Ovary (tissue), 9 donors: ENCODE data around the gene SND1. TPM values are rescaled to one million over a fixed set of nuclear protein-coding genes. Genes with fewer than 3 reads are reported as not detected.

ENCODE experiments used
- DNase-seq, 5 donors: peaks; one replicate each; pipeline ENCODE4 v3.0.0-alpha.2; 2019 to 2020
- H3K27ac ChIP-seq, 2 donors: fragments of 200-600 bp; one replicate each; pipeline versions ENCODE4 v1.5.1 to v1.8.0; 2019 to 2022
- H3K27me3 ChIP-seq: fragments of 200-600 bp; one replicate; pipeline ENCODE4 v1.8.0; 2022
- H3K36me3 ChIP-seq: fragments of 200-600 bp; sonication (generic); one replicate; pipeline ENCODE4 v1.5.1; 2019
- H3K4me1 ChIP-seq: one replicate; pipeline ENCODE4 v1.8.1; 2013; ENCODE audit warnings: mild to moderate bottlenecking, moderate library complexity; ENCODE audit not compliant: insufficient read depth
- H3K4me3 ChIP-seq: fragments of 200-600 bp; sonication (generic); one replicate; pipeline ENCODE4 v1.5.1; 2017
- H3K9me3 ChIP-seq, 2 donors: fragments of 200-600 bp in 1 of 2; sonication (generic) in 1 of 2; one replicate each; pipeline versions ENCODE4 v1.5.1 to v1.8.1; 2013 to 2019; ENCODE audit warnings: mild to moderate bottlenecking in 1 of 2, moderate library complexity in 1 of 2
- CTCF ChIP-seq, 3 donors: fragments of 450-650 bp in 2 of 3; fragments of 200-600 bp in 1 of 3; IDR thresholded peaks; one replicate each; pipeline versions ENCODE4 v1.5.1 to v1.8.0; 2016 to 2022; ENCODE audit warnings: antibody characterized with exemption in 3 of 3, mild to moderate bottlenecking in 1 of 3
- EP300 ChIP-seq: sonication (generic); formaldehyde crosslinking; IDR thresholded peaks from one replicate; pipeline ENCODE4 v1.6.1; 2017; ENCODE audit warnings: antibody characterized with exemption
- POLR2A ChIP-seq: fragments of 450-650 bp; IDR thresholded peaks from one replicate; pipeline ENCODE4 v1.6.1; 2017; ENCODE audit warnings: antibody characterized with exemption, mild to moderate bottlenecking, moderate library complexity
- WGBS, 3 donors: extraction: QIAGEN DNeasy Blood & Tissue Kit in 1 of 3; methylation state at CpG; one replicate each; pipeline versions ENCODE4 v1.1.5 to v1.1.7; 2013 to 2017; 5-methylcytosine and 5-hydroxymethylcytosine counted together
- intact Hi-C, 4 donors: fragments of 100-400 bp; cut with DNase I; formaldehyde crosslinking; loops; one replicate each; pipeline versions ENCODE4 v1.11.0 to v1.15.1; 2022 to 2023
- polyA plus RNA-seq, 2 donors: library from polyadenylated mRNA; stranded (reverse); fragments of 200-250 nt in 1 of 2; fragments of 350-450 nt in 1 of 2; fragmentation: Illumina TruSeq in 1 of 2; extraction: RNeasy Lipid Tissue Mini Kit (QIAGEN cat#74804) in 1 of 2; gene quantifications; one replicate each; pipeline ENCODE4 v1.2.3, GENCODE V29; 2013 to 2014
- total RNA-seq, 7 donors: library from RNA; depleted of rRNA in 2 of 7; stranded (reverse); fragments of >200 nt in 2 of 7; fragmentation: NEBNext Ultra II Directional in 3 of 7; extraction: Animal tissue kit (Norgen Biotek cat#: 25700) in 3 of 7; gene quantifications; one replicate each; pipeline versions ENCODE4 v1.1.0 to v1.2.4, GENCODE V29; 2016 to 2023
- donor health status: DM: no; HTN: no; CAD: no; lungs with moderate emphysema.
- donor health status: DM: no; HTN: no; CAD: no.
- donor health status: Bipolar disorder and iron deficiency.
- donor health status: DM: yes; HTN: yes; CAD: no.
- donor health status: DM: no; HTN: no; CAD: no.
- donor health status: DM: yes; HTN: yes; CAD: no.

Gene SND1
- total and polyA plus RNA-seq, 9 donors: 91.4 to 297 (median 182) TPM

- TF ChIP-seq EP300 (no peak), POLR2A (no peak), CTCF (IDR thresholded peaks at IDR 0.05) (no peak)
- no peak for DNase-seq
- WGBS, 3 donors: 71 to 84% (median 82%) methylated on average over 9 of the region's 9 CpGs
Observed at GRCh38 chr7:127892488-127893314, 240.7 kb downstream of the SND1 start.

GRCh38 chr7:127893547-127893946 is 241.6 kb downstream of the SND1 start:
- no peaks in the 10 kb centered on the region for H3K27me3 ChIP-seq
- H3K9me3 ChIP-seq: no peaks in the 10 kb centered on the region
- no peak overlapping the region for H3K4me3 ChIP-seq
- TF ChIP-seq CTCF (IDR thresholded peaks at IDR 0.05): no peak
- TF ChIP-seq POLR2A: no peak
- no peak for TF ChIP-seq EP300
- no peak for DNase-seq
- peaks cover 3% of the 10 kb centered on the region for H3K4me1 ChIP-seq
- H3K27ac ChIP-seq: no peak overlapping the region
- intact Hi-C loops: no loop called here
- 96 to 100% (median 99%) methylated on average over 1 of the region's 1 CpG for WGBS, 3 donors
- no peaks in the 10 kb centered on the region for H3K36me3 ChIP-seq

More at GRCh38 chr7:127892488-127893314, 240.7 kb downstream of the SND1 start:
- H3K27me3 ChIP-seq: no peaks in the 10 kb centered on the region
- no peaks in the 10 kb centered on the region for H3K36me3 ChIP-seq
- no peak overlapping the region for H3K27ac ChIP-seq
- intact Hi-C loops: no loop called here
- H3K9me3 ChIP-seq: no peaks in the 10 kb centered on the region
- no peak overlapping the region for H3K4me3 ChIP-seq
- H3K4me1 ChIP-seq: peaks cover 3% of the 10 kb centered on the region

GRCh38 chr7:127894588-127894987 is 242.6 kb downstream of the SND1 start:
- 73 to 89% (median 87%) methylated on average over 2 of the region's 2 CpGs for WGBS, 3 donors
- no peak overlapping the region for H3K27ac ChIP-seq
- H3K36me3 ChIP-seq: no peaks in the 10 kb centered on the region
- intact Hi-C loops: no loop called here
- no peak for DNase-seq
- H3K4me3 ChIP-seq: no peak overlapping the region
- TF ChIP-seq CTCF (IDR thresholded peaks at IDR 0.05) (no peak), EP300 (no peak), POLR2A (no peak)
- H3K4me1 ChIP-seq: peaks cover 3% of the 10 kb centered on the region
- H3K9me3 ChIP-seq: no peaks in the 10 kb centered on the region
- no peaks in the 10 kb centered on the region for H3K27me3 ChIP-seq

- WGBS, 3 donors: 89 to 95% (median 95%) methylated on average over 7 of the region's 7 CpGs
- intact Hi-C loops: no loop called here
Observed at GRCh38 chr7:127895360-127895759, 243.4 kb downstream of the SND1 start.

More at GRCh38 chr7:127895360-127895759, 243.4 kb downstream of the SND1 start:
- H3K27ac ChIP-seq: no peak overlapping the region
- peaks cover 3% of the 10 kb centered on the region for H3K4me1 ChIP-seq
- H3K9me3 ChIP-seq: no peaks in the 10 kb centered on the region
- DNase-seq: no peak
- H3K36me3 ChIP-seq: no peaks in the 10 kb centered on the region
- H3K27me3 ChIP-seq: no peaks in the 10 kb centered on the region
- H3K4me3 ChIP-seq: no peak overlapping the region
- TF ChIP-seq POLR2A: no peak
- TF ChIP-seq EP300: no peak
- TF ChIP-seq CTCF (IDR thresholded peaks at IDR 0.05): no peak
